GM12878 (cell line): Measurements from ENCODE around the gene GPR18. TPM values are rescaled to one million over a fixed set of nuclear protein-coding genes. Genes with fewer than 3 reads are reported as not detected.

Experiments used
- ATAC-seq: fragments of 200-7000 bp; cut with Tn5 transposase; 3 replicates; pipeline ENCODE4 v1.9.1; 2020; ENCODE audit warnings: mild to moderate bottlenecking, moderate library complexity
- BruUV-seq: library from RNA; stranded (reverse); fragments of 400-500 nt; replicated peaks from 2 replicates; lab custom pipeline; 2021; lab: Mats Ljungman, UMichigan
- CTCF ChIA-PET: fragments of 300-600 bp; sonication (Branson Sonifier 250); formaldehyde crosslinking; extraction: SDS; loops from one replicate; lab custom pipeline; 2021; ENCODE audit warnings: inconsistent platforms; lab: Yijun Ruan, JAX
- POLR2A ChIA-PET: fragments of 350-600 bp; formaldehyde crosslinking; extraction: SDS; loops from one replicate; lab custom pipeline; 2021; ENCODE audit warnings: inconsistent platforms; lab: Charles Lee
- RAD21 ChIA-PET: fragments of 300-600 bp; sonication (Branson Sonifier 250); formaldehyde crosslinking; loops from one replicate; lab custom pipeline; 2023; ENCODE audit warnings: antibody characterized with exemption; ENCODE audit not compliant: unreplicated experiment; lab: Charles Lee
- SMC1A ChIA-PET: fragments of 300-600 bp; sonication (Branson Sonifier 250); formaldehyde crosslinking; loops from one replicate; lab custom pipeline; 2023; ENCODE audit not compliant: unreplicated experiment, uncharacterized antibody; lab: Charles Lee
- DNase-seq: peaks from one replicate; pipeline ENCODE4 v3.0.0-alpha.2; 2011; ENCODE audit warnings: low read depth, low spot score
- FAIRE-seq: peaks from 3 replicates; lab custom pipeline; 2011; peaks lifted over from hg19 to GRCh38; lab: Jason Lieb, UNC
- H2AFZ ChIP-seq: 2 replicates; pipeline ENCODE4 v1.6.0; 2011; ENCODE audit warnings: low read depth, low read length, control low read depth; ENCODE audit not compliant: control insufficient read depth
- H3K27ac ChIP-seq: 2 replicates; pipeline ENCODE4 v1.5.1; 2011; ENCODE audit warnings: control low read depth; ENCODE audit not compliant: control insufficient read depth, insufficient read depth
- H3K27me3 ChIP-seq, 2 experiments: replicated peaks in 1 of 2; 2 replicates each; pipeline versions ENCODE4 v1.6.0 to v1.6.1; 2011; ENCODE audit warnings: low read length in 1 of 2; ENCODE audit not compliant: control insufficient read depth in 2 of 2, insufficient read depth in 2 of 2
- H3K36me3 ChIP-seq, 2 experiments: 2 replicates each; pipeline ENCODE4 v1.5.1; 2011; ENCODE audit warnings: low read length in 1 of 2; ENCODE audit not compliant: control insufficient read depth in 2 of 2, insufficient read depth in 2 of 2
- H3K4me1 ChIP-seq: 2 replicates; pipeline ENCODE4 v1.6.1; 2011; ENCODE audit warnings: mild to moderate bottlenecking, low read length, moderate library complexity, mixed read lengths; ENCODE audit not compliant: control insufficient read depth, insufficient read depth
- H3K4me2 ChIP-seq: 2 replicates; pipeline ENCODE4 v1.6.0; 2011; ENCODE audit warnings: control low read depth; ENCODE audit not compliant: control insufficient read depth, insufficient read depth
- H3K4me3 ChIP-seq: fragments of 200-600 bp; sonication (generic); 2 replicates; pipeline ENCODE4 v1.5.1; 2016
- H3K79me2 ChIP-seq: 2 replicates; pipeline ENCODE4 v1.6.0; 2011; ENCODE audit warnings: low read length; ENCODE audit not compliant: control insufficient read depth, insufficient read depth
- H3K9ac ChIP-seq: 2 replicates; pipeline ENCODE4 v1.8.0; 2011; ENCODE audit warnings: low read length, control low read depth, mixed read lengths; ENCODE audit not compliant: control insufficient read depth, insufficient read depth
- H3K9me3 ChIP-seq: replicated peaks from 3 replicates; pipeline ENCODE4 v1.5.1; 2011; ENCODE audit warnings: mild to moderate bottlenecking, low read length; ENCODE audit not compliant: control insufficient read depth, insufficient read depth
- H4K20me1 ChIP-seq: 2 replicates; pipeline ENCODE4 v1.6.0; 2011; ENCODE audit not compliant: control insufficient read depth, insufficient read depth
- HDGF ChIP-seq: fragments of 450-650 bp; IDR thresholded peaks from 2 replicates; pipeline ENCODE4 v1.6.1; 2016; ENCODE audit warnings: antibody characterized with exemption
- JUND ChIP-seq: IDR thresholded peaks from 2 replicates; pipeline ENCODE4 v1.6.1; 2012; ENCODE audit warnings: low read depth, mild to moderate bottlenecking, low read length, improper control_type of control experiment, moderate library complexity
- MEF2B ChIP-seq: fragments of 450-650 bp; IDR thresholded peaks from 2 replicates; pipeline ENCODE4 v1.6.1; 2018; ENCODE audit warnings: mild to moderate bottlenecking, moderate library complexity; ENCODE audit not compliant: partially characterized antibody, poor library complexity, severe bottlenecking
- RB1 ChIP-seq: fragments of 450-650 bp; formaldehyde crosslinking; IDR thresholded peaks from 2 replicates; pipeline ENCODE4 v1.6.1; 2017; ENCODE audit warnings: mild to moderate bottlenecking, borderline replicate concordance
- SPI1 ChIP-seq: IDR thresholded peaks from 2 replicates; pipeline ENCODE4 v1.6.1; 2011; ENCODE audit warnings: low read depth, mild to moderate bottlenecking, low read length, moderate library complexity, borderline replicate concordance; ENCODE audit not compliant: insufficient read depth
- YY1 ChIP-seq: IDR thresholded peaks from 2 replicates; pipeline ENCODE4 v1.6.1; 2011; ENCODE audit warnings: low read depth, mild to moderate bottlenecking, low read length
- WGBS: methylation state at CpG from one replicate; pipeline ENCODE4 v1.1.6; 2016; ENCODE audit warnings: low lambda C conversion rate; ENCODE audit not compliant: insufficient replicate concordance, insufficient coverage; ENCODE audit errors: missing lambda C conversion rate; 5-methylcytosine and 5-hydroxymethylcytosine counted together
- in situ Hi-C: fragments of 300-500 bp; cut with MboI; formaldehyde crosslinking; loops from 9 replicates; pipeline ENCODE4 v1.14.3; 2018; ENCODE audit warnings: mixed read lengths
- intact Hi-C: fragments of 100-400 bp; cut with micrococcal nuclease; formaldehyde crosslinking; loops from one replicate; pipeline ENCODE4 v1.14.2; 2022; ENCODE audit not compliant: unreplicated experiment
- polyA plus RNA-seq, 11 experiments: library from polyadenylated mRNA; depleted of rRNA in 4 of 11; unstranded in 6 of 11; stranded (reverse) in 5 of 11; fragments of >200 nt; fragmentation: Nextera tagmentation in 4 of 11; fragmentation: Illumina TruSeq in 1 of 11; extraction: Ambion mirVana in 4 of 11; extraction: Trizol in 1 of 11; gene quantifications; 1 replicate in 1 of 11; 2 replicates in 10 of 11; pipeline versions ENCODE4 v1.2.1 to v1.2.3, GENCODE V29; 2011 to 2016; ENCODE audit warnings: inconsistent platforms in 2 of 11, missing spikeins in 2 of 11, low read depth in 1 of 11
- total RNA-seq, 4 experiments: library from RNA; depleted of rRNA in 3 of 4; stranded (reverse); fragments of >200 nt in 3 of 4; fragmentation: Illumina TruSeq in 1 of 4; extraction: Trizol in 1 of 4; gene quantifications; 2 replicates each; pipeline versions ENCODE4 v1.2.1 to v1.2.3, GENCODE V29; 2013 to 2021

GPR18 gene
- total and polyA plus RNA-seq, 10 of the 15 experiments (the other 5 are each of a cell fraction or from before 2014, with no cell fraction given), result 3.3 to 12.9 (median 5.2) TPM

- H3K36me3 ChIP-seq, result peaks cover 0 to 2% of the 10 kb centered on the region in 2 experiments; a peak in 2 of 4 replicates
- TF ChIP-seq YY1 (0 out of 2 replicates have a peak, but pooled peaks have one; percentile 12), SPI1 (0 out of 2 replicates have a peak, but pooled peaks have one; percentile 25), JUND (no peak), MEF2B (peak; percentile 18), RB1 (0 out of 2 replicates have a peak, but pooled peaks have one; percentile 20), HDGF (0 out of 2 replicates have a peak, but pooled peaks have one; percentile 55)
- no peaks in the 10 kb centered on the region for H3K27me3 ChIP-seq
- in situ Hi-C loops, result loop anchor here (5.0 kb wide), 1 partner anchor 166 kb away; no protein-coding TSS in a partner anchor
- no peak for ATAC-seq
- BruUV-seq, result no TSS peak
- no peak for DNase-seq
- RAD21 ChIA-PET, result interaction anchor here (1.0 to 12.6 kb wide), 24 partner anchors 11 to 234 kb away, joined by 3 to 338 read pairs (median 24); partner anchors contain the start of genes GPR183 and UBAC2
- 84% methylated on average over 3 of the region's 3 CpGs for WGBS
- no peak for FAIRE-seq
- no peaks in the 10 kb centered on the region for H4K20me1 ChIP-seq
- no peak overlapping the region for H3K9ac ChIP-seq
- peaks cover 24% of the 10 kb centered on the region for H3K79me2 ChIP-seq
- H3K27ac ChIP-seq, result peak overlapping the region; percentile 4; the same call in 1 of the 2 replicates
- H3K4me2 ChIP-seq, result no peak overlapping the region; the same call in 1 of the 2 replicates
- peaks cover 10% of the 10 kb centered on the region; the same call in 2 of the 3 replicates for H3K9me3 ChIP-seq
- CTCF ChIA-PET, result interaction anchor here (0.8 to 12.3 kb wide), 21 partner anchors 12 to 344 kb away, joined by 3 to 470 read pairs (median 15); partner anchors contain the start of genes GPR18, GPR183 and UBAC2
- intact Hi-C loops, result loop anchor here (2.0 kb wide), 3 partner anchors 18 to 230 kb away; partner anchors contain the start of gene TM9SF2
- no peak overlapping the region for H2AFZ ChIP-seq
- POLR2A ChIA-PET, result interaction anchor here (0.6 to 2.7 kb wide), 15 partner anchors 11 to 165 kb away, joined by 3 to 12 read pairs (median 4); no protein-coding TSS in a partner anchor
- SMC1A ChIA-PET, result interaction anchor here (0.6 to 14.4 kb wide), 30 partner anchors 11 to 340 kb away, joined by 3 to 306 read pairs (median 18); partner anchors contain the start of genes CLYBL, GPR18, GPR183 and TM9SF2
- H3K4me1 ChIP-seq, result peaks cover 28% of the 10 kb centered on the region
- no peak overlapping the region for H3K4me3 ChIP-seq
These were observed 13.1 kb upstream of the GPR18 start for GRCh38 chr13:99271249-99271648.
